GM12872 (cell line): ENCODE results near the gene ERVK3-1.

ENCODE experiments used
- CTCF ChIP-seq: IDR thresholded peaks from 3 replicates; pipeline ENCODE4 v1.5.1; 2011; ENCODE audit warnings: low read depth, mild to moderate bottlenecking, low read length, moderate library complexity; ENCODE audit not compliant: insufficient read depth

Gene ERVK3-1

GRCh38 chr19:58350001-58350861, 45.1 kb downstream of the ERVK3-1 start:
- no peak for TF ChIP-seq CTCF

GRCh38 chr19:58350871-58351557, 45.8 kb downstream of the ERVK3-1 start:
- TF ChIP-seq CTCF, result no peak

GRCh38 chr19:58351558-58351878, 46.3 kb downstream of the ERVK3-1 start:
- no peak for TF ChIP-seq CTCF

GRCh38 chr19:58351990-58352755, 47.0 kb downstream of the ERVK3-1 start:
- no peak for TF ChIP-seq CTCF

- no peak for TF ChIP-seq CTCF
Measured at GRCh38 chr19:58352760-58353671, 47.8 kb downstream of the ERVK3-1 start, which contains the start of gene A1BG. Gene A1BG, minus strand, starts transcription at chr19:58353492. Its CDS starts 55 bp downstream, at chr19:58353437.

GRCh38 chr19:58353717-58354477, 48.7 kb downstream of the ERVK3-1 start:
- no peak for TF ChIP-seq CTCF
